ENCODE results near the gene TSPAN18.

The TSPAN18 gene

DNA sequence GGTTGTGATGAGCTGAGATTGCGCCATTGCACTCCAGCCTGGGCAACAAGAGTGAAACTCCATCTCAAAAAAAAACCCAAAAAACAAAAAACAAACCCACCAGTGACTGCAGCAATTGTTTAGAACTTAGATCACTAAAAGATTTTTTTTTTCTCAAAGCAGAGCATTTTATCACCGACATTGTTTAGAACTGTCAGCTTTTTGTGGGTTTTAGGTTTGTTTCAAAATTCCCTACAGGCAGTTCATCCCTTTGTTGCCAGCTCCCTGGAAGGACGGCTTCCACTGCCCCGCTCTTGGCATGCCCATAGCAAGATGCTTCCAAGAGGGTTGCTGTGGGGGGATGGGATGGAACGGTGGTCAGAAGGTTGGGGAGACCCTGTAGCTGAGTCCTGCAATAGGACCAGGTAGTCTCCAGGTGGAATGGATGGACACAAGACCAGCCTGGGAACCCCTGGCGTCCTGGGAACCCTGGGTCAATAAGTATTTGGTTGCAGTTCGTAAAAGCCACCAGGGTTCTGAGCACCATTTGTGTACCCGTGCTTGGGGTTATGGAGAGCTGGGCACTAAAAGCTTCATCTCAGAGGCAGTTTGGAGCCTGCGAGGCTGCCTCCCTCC lies 46.7 kb downstream of the TSPAN18 start:
- H3K4me2 ChIP-seq (ENCODE audit: low read length, poor library complexity, severe bottlenecking): no peak overlapping the region
- H2BK12ac ChIP-seq (ENCODE audit: low read length in 2 of 2): no peak overlapping the region
- H3K36me3 ChIP-seq (ENCODE audit: control insufficient read depth in 1 of 2, insufficient read depth in 2 of 2, low read depth in 1 of 2, low read length in 2 of 2): no peaks in the 10 kb centered on the region
- peak overlapping the region; percentile 21 for H4K91ac ChIP-seq (ENCODE audit: low read length)
- no peaks in the 10 kb centered on the region for H3K4me1 ChIP-seq (ENCODE audit: control insufficient read depth, insufficient read depth, low read depth, low read length)
- no peak overlapping the region for H3K27ac ChIP-seq (ENCODE audit: low read length, poor library complexity, severe bottlenecking)
- H3K23ac ChIP-seq (ENCODE audit: low read length in 2 of 2): no peak overlapping the region
- no peak overlapping the region for H3K9ac ChIP-seq (ENCODE audit: low read length)
- H3K14ac ChIP-seq (ENCODE audit: low read length in 2 of 2): no peak overlapping the region
- H2BK5ac ChIP-seq (ENCODE audit: low read depth, low read length, poor library complexity, severe bottlenecking): no peak overlapping the region
- no peak overlapping the region for H3K4me3 ChIP-seq (ENCODE audit: insufficient read depth in 1 of 2, low read depth in 1 of 2, low read length in 2 of 2)
- no peak overlapping the region for H2BK120ac ChIP-seq (ENCODE audit: low read depth, low read length)
- WGBS: 77% methylated on average over 9 of the region's 9 CpGs
- H3K9me3 ChIP-seq (ENCODE audit: control insufficient read depth, low read length): peaks cover 5% of the 10 kb centered on the region
- no peak overlapping the region for H2AFZ ChIP-seq (ENCODE audit: low read depth, low read length)
- no peak overlapping the region for H2BK15ac ChIP-seq (ENCODE audit: low read depth, poor library complexity, severe bottlenecking)
- H2AK5ac ChIP-seq (ENCODE audit: low read length, severe bottlenecking): no peak overlapping the region
- peaks cover 36 to 42% of the 10 kb centered on the region in 2 experiments for H3K27me3 ChIP-seq (ENCODE audit: control insufficient read depth in 1 of 2, insufficient read depth in 1 of 2, low read length in 2 of 2)
- no peak overlapping the region for H3K18ac ChIP-seq (ENCODE audit: low read depth in 1 of 2, low read length in 2 of 2)
- DNase-seq: no peak
- H3K4ac ChIP-seq (ENCODE audit: low read depth in 1 of 2, low read length in 2 of 2): no peak overlapping the region
- no peaks in the 10 kb centered on the region for H3K79me1 ChIP-seq (replicated peaks; ENCODE audit: low read length, poor library complexity, severe bottlenecking)
- peak overlapping the region; percentile 22 for H4K8ac ChIP-seq (ENCODE audit: low read length)

DNA sequence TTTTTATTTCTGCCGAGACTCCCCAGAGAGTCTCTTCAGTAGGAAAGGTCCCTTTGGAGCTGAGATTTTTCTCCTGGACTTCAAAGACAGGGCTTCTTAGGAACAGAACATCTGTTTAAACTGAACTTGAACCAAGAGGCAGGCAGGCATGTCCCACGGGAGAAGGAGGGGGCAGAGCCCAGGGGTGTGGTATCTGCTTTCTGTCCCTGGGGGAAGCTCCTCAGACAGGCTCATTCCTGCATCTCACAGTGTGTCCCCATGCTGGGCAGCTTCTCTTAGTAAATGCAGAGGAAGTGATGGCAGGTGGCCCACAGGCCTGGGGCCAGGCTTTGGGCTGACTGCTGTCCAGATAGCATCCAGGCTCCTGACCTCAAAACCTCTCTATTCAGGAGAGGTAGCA lies 47.3 kb downstream of the TSPAN18 start:
- H3K27ac ChIP-seq (ENCODE audit: low read length, poor library complexity, severe bottlenecking): no peak overlapping the region
- no peak overlapping the region for H3K18ac ChIP-seq (ENCODE audit: low read depth in 1 of 2, low read length in 2 of 2)
- H2BK120ac ChIP-seq (ENCODE audit: low read depth, low read length): no peak overlapping the region
- no peaks in the 10 kb centered on the region for H3K36me3 ChIP-seq (ENCODE audit: control insufficient read depth in 1 of 2, insufficient read depth in 2 of 2, low read depth in 1 of 2, low read length in 2 of 2)
- H2AFZ ChIP-seq (ENCODE audit: low read depth, low read length): no peak overlapping the region
- no peak for DNase-seq
- H2BK5ac ChIP-seq (ENCODE audit: low read depth, low read length, poor library complexity, severe bottlenecking): no peak overlapping the region
- no peak overlapping the region for H4K8ac ChIP-seq (ENCODE audit: low read length)
- no peak overlapping the region for H3K9ac ChIP-seq (ENCODE audit: low read length)
- H2BK15ac ChIP-seq (ENCODE audit: low read depth, poor library complexity, severe bottlenecking): no peak overlapping the region
- WGBS: 24% methylated on average over 2 of the region's 2 CpGs
- no peaks in the 10 kb centered on the region for H3K4me1 ChIP-seq (ENCODE audit: control insufficient read depth, insufficient read depth, low read depth, low read length)
- H4K91ac ChIP-seq (ENCODE audit: low read length): no peak overlapping the region
- H3K4me2 ChIP-seq (ENCODE audit: low read length, poor library complexity, severe bottlenecking): no peak overlapping the region
- no peaks in the 10 kb centered on the region for H3K79me1 ChIP-seq (replicated peaks; ENCODE audit: low read length, poor library complexity, severe bottlenecking)
- peaks cover 5% of the 10 kb centered on the region for H3K9me3 ChIP-seq (ENCODE audit: control insufficient read depth, low read length)
- no peak overlapping the region for H3K4me3 ChIP-seq (ENCODE audit: insufficient read depth in 1 of 2, low read depth in 1 of 2, low read length in 2 of 2)
- no peak overlapping the region for H3K4ac ChIP-seq (ENCODE audit: low read depth in 1 of 2, low read length in 2 of 2)
- no peak overlapping the region for H2BK12ac ChIP-seq (ENCODE audit: low read length in 2 of 2)
- H2AK5ac ChIP-seq (ENCODE audit: low read length, severe bottlenecking): no peak overlapping the region
- H3K14ac ChIP-seq (ENCODE audit: low read length in 2 of 2): no peak overlapping the region
- H3K23ac ChIP-seq (ENCODE audit: low read length in 2 of 2): no peak overlapping the region
- peaks cover 41 to 48% of the 10 kb centered on the region in 2 experiments for H3K27me3 ChIP-seq (ENCODE audit: control insufficient read depth in 1 of 2, insufficient read depth in 1 of 2, low read length in 2 of 2)

DNA sequence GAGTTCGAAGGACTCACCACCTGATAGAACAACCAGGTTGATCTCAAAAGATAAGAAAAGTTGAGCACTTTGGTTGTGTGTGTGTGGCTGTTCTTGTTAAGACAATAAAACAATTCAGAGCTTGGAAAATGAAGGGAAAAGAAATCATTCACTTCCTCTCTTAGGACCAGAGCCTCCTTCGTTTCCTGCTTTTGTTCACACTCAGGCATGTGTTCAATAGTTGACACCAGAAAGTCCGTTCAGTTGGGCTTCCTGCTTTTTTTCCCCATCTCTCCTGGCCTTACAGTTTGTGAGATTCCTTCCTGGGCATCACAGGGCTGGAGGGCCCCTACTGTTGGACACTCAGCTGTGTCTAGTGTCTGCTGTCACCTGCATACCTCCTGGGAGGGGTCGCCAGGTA lies 48.0 kb downstream of the TSPAN18 start:
- WGBS: 51% methylated on average over 4 of the region's 4 CpGs
- peak overlapping the region; percentile 3 for H2BK15ac ChIP-seq (ENCODE audit: low read depth, poor library complexity, severe bottlenecking)
- H3K4me3 ChIP-seq (ENCODE audit: insufficient read depth in 1 of 2, low read depth in 1 of 2, low read length in 2 of 2): no peak overlapping the region
- no peak overlapping the region for H4K8ac ChIP-seq (ENCODE audit: low read length)
- H2AK5ac ChIP-seq (ENCODE audit: low read length, severe bottlenecking): no peak overlapping the region
- H3K4me1 ChIP-seq (ENCODE audit: control insufficient read depth, insufficient read depth, low read depth, low read length): no peaks in the 10 kb centered on the region
- no peak overlapping the region for H4K91ac ChIP-seq (ENCODE audit: low read length)
- no peak overlapping the region for H3K14ac ChIP-seq (ENCODE audit: low read length in 2 of 2)
- H3K79me1 ChIP-seq (replicated peaks; ENCODE audit: low read length, poor library complexity, severe bottlenecking): no peaks in the 10 kb centered on the region
- DNase-seq: no peak
- H3K23ac ChIP-seq (ENCODE audit: low read length in 2 of 2): no peak overlapping the region
- H3K27ac ChIP-seq (ENCODE audit: low read length, poor library complexity, severe bottlenecking): no peak overlapping the region
- no peak overlapping the region for H2BK120ac ChIP-seq (ENCODE audit: low read depth, low read length)
- no peak overlapping the region for H3K9ac ChIP-seq (ENCODE audit: low read length)
- H2BK12ac ChIP-seq (ENCODE audit: low read length in 2 of 2): no peak overlapping the region
- peaks cover 41 to 48% of the 10 kb centered on the region in 2 experiments for H3K27me3 ChIP-seq (ENCODE audit: control insufficient read depth in 1 of 2, insufficient read depth in 1 of 2, low read length in 2 of 2)
- no peak overlapping the region for H3K4ac ChIP-seq (ENCODE audit: low read depth in 1 of 2, low read length in 2 of 2)
- no peak overlapping the region for H2AFZ ChIP-seq (ENCODE audit: low read depth, low read length)
- H3K36me3 ChIP-seq (ENCODE audit: control insufficient read depth in 1 of 2, insufficient read depth in 2 of 2, low read depth in 1 of 2, low read length in 2 of 2): no peaks in the 10 kb centered on the region
- no peak overlapping the region for H3K18ac ChIP-seq (ENCODE audit: low read depth in 1 of 2, low read length in 2 of 2)
- peaks cover 5% of the 10 kb centered on the region for H3K9me3 ChIP-seq (ENCODE audit: control insufficient read depth, low read length)
- no peak overlapping the region for H2BK5ac ChIP-seq (ENCODE audit: low read depth, low read length, poor library complexity, severe bottlenecking)
- no peak overlapping the region for H3K4me2 ChIP-seq (ENCODE audit: low read length, poor library complexity, severe bottlenecking)

DNA sequence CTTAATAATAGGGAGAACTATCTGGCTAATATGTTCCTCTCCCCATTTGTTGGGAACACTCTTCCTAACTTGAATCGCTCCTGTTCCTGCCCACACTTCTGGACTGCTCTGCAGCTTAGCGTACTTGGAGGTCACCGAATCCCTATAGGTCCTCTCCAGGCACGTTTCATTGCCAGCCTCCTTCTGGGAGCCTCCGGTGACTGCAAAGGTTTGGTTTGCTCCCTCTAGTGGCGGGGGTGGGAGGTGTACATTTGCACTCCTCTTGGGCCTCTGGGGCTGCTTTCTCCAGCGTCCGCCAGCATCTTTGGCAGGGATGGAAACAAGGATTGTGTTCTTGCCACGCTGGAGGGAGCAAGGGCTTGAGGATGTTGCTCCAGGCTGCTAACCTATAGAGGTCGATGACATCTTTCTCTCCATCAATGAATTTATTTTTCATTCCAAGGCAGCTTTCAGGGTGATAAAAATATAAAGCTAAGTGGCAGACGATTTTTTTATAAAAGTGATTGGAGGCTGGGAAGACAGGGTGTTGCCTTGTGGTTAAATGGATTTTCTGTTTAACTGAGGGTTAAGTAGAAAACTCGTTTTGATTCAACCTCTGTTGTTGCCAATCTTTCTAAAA lies 48.7 kb downstream of the TSPAN18 start:
- no peaks in the 10 kb centered on the region for H3K4me1 ChIP-seq (ENCODE audit: control insufficient read depth, insufficient read depth, low read depth, low read length)
- no peak overlapping the region for H3K14ac ChIP-seq (ENCODE audit: low read length in 2 of 2)
- no peak overlapping the region for H3K4me2 ChIP-seq (ENCODE audit: low read length, poor library complexity, severe bottlenecking)
- no peak overlapping the region for H3K18ac ChIP-seq (ENCODE audit: low read depth in 1 of 2, low read length in 2 of 2)
- no peak overlapping the region for H3K23ac ChIP-seq (ENCODE audit: low read length in 2 of 2)
- H2AK5ac ChIP-seq (ENCODE audit: low read length, severe bottlenecking): no peak overlapping the region
- no peak overlapping the region for H3K4me3 ChIP-seq (ENCODE audit: insufficient read depth in 1 of 2, low read depth in 1 of 2, low read length in 2 of 2)
- no peak overlapping the region for H3K27ac ChIP-seq (ENCODE audit: low read length, poor library complexity, severe bottlenecking)
- H4K91ac ChIP-seq (ENCODE audit: low read length): no peak overlapping the region
- no peaks in the 10 kb centered on the region for H3K79me1 ChIP-seq (replicated peaks; ENCODE audit: low read length, poor library complexity, severe bottlenecking)
- no peak overlapping the region for H2BK5ac ChIP-seq (ENCODE audit: low read depth, low read length, poor library complexity, severe bottlenecking)
- no peak overlapping the region for H2BK15ac ChIP-seq (ENCODE audit: low read depth, poor library complexity, severe bottlenecking)
- 49% methylated on average over 9 of the region's 12 CpGs for WGBS
- no peak overlapping the region for H4K8ac ChIP-seq (ENCODE audit: low read length)
- peaks cover 41 to 55% of the 10 kb centered on the region in 2 experiments for H3K27me3 ChIP-seq (ENCODE audit: control insufficient read depth in 1 of 2, insufficient read depth in 1 of 2, low read length in 2 of 2)
- H3K4ac ChIP-seq (ENCODE audit: low read depth in 1 of 2, low read length in 2 of 2): no peak overlapping the region
- no peak overlapping the region for H2BK120ac ChIP-seq (ENCODE audit: low read depth, low read length)
- H3K36me3 ChIP-seq (ENCODE audit: control insufficient read depth in 1 of 2, insufficient read depth in 2 of 2, low read depth in 1 of 2, low read length in 2 of 2): no peaks in the 10 kb centered on the region
- H2BK12ac ChIP-seq (ENCODE audit: low read length in 2 of 2): no peak overlapping the region
- DNase-seq: peak; percentile 61
- H3K9me3 ChIP-seq (ENCODE audit: control insufficient read depth, low read length): peaks cover 5% of the 10 kb centered on the region
- H2AFZ ChIP-seq (ENCODE audit: low read depth, low read length): no peak overlapping the region
- no peak overlapping the region for H3K9ac ChIP-seq (ENCODE audit: low read length)

Data from mesenchymal stem cell (in vitro differentiated cells and primary cell).